Measurements from ENCODE around the gene PEPD. TPM values are rescaled to one million over a fixed set of nuclear protein-coding genes. Genes with fewer than 3 reads are reported as not detected.
A peak's percentile ranks its signal among the peaks of the same experiment; 100 is the strongest.

The PEPD gene
- total RNA-seq, 1 experiment from 2014 or later, result 148 TPM

DNA sequence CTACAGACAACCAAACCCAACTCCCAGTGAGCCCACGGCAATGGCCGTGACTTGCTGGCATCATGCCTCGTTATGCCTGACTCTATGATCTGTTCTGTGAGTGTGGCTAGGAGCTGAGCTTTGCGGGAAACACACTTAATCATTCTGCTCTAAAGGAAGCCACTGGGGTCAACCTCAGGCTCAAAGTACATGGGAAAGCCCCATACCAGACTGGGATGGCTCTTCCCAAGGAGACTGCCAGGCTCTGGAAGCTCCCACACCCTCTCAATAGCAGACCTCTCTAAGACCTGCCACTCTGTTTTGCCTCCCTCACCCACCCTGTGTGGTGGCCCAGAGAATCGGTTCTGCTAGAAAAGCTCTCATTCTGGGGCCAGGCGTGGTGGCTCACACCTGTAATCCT, 2.2 kb downstream of the PEPD start:
- no peak for DNase-seq (ENCODE audit: low read depth)
- in situ Hi-C loops (cut with HindIII; ENCODE audit: low pct_unique_long_range_greater_than_20kb, low sequenced_read_pairs), result no loop called here

DNA sequence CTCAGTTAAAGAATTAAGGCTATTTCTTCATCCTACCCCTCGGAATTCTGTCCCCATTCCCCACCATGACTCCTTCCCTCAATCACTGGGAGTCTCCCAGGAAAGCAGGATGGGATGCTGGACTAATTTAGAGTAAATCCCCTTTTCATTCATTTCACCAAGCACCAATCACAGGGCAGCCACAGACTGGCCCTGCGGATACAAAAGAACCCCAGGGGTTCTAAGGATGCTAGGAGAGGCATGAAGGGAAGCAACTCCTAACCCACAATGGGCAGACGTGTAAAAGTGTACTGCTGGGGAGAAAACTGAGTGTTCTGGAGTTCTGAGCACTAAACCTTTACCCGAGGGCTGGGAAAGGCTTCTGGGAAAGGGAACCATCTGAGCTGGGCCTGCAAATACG, 3.0 kb downstream of the PEPD start:
- DNase-seq (ENCODE audit: low read depth), result no peak
- in situ Hi-C loops (cut with HindIII; ENCODE audit: low pct_unique_long_range_greater_than_20kb, low sequenced_read_pairs), result no loop called here

DNA sequence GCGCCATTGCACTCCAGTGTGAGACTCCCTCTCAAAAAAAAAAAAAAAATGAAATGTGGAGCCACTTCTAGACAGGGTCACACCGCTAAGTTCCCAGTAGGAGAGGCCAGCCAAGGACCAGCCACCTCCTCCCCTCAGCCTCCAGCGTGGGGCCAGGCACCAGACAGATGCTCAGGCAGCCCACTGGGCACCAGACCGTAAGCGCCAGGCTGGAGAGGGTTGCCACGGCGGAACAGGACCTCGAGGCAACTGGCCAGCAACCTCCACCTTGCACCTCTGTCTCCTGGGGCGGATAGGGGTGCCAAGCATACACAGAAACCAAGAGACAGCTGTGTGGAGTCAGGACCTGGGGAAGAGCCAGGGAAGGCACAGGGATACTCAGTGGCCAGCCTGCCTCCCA, 3.7 kb downstream of the PEPD start:
- DNase-seq (ENCODE audit: low read depth), result no peak
- in situ Hi-C loops (cut with HindIII; ENCODE audit: low pct_unique_long_range_greater_than_20kb, low sequenced_read_pairs), result no loop called here

DNA sequence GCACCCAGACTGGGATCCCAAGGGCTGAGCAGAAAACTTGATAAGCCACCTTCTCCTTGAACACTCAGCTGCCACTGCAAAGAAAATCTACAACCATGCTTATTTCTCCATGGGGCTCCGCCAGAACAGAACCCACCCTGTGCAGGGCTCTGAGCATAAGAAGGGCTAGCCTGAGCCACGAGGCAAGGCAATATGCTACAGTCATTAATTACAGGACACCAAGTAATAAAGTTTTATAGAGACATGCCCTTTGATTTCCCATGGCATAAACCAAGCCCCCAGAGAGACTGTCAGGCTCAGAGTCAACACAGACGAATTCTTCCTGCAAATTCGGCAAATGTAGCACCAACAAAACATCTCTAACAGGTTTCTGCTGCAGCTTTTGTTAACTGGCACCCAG, 5.7 kb downstream of the PEPD start:
- DNase-seq (ENCODE audit: low read depth), result no peak
- in situ Hi-C loops (cut with HindIII; ENCODE audit: low pct_unique_long_range_greater_than_20kb, low sequenced_read_pairs), result no loop called here

DNA sequence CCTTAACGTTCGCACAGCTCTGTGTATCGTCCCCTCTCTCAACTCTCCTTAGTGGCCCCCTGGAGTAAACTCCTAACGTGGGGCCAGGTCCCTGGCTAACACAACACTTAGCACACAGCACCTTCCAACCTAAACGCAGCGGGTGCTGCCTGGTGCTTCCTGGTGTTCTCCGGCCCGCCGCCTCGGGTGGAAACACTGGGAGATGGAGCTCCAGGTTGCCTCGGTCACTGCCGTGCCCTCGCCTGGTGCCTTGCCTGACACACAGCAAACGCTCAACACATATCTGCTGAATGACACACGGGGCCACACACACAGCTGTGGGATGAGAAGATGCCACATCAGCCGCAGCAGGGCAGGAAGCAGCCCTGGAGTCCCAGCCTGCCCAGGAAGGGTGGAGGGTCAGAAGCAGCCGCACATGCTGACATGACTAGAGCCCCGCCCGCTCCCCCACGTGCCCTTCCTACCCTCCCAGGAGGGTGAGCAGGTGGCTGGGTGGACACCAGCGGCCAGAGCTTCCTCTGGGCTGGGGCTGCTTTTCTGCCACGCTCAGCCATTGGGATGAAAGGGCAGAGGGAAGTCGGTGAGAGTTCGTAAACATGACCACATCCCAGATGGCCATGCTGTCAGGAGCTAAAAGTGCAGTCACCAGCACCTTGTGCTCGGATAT, 6.6 kb downstream of the PEPD start:
- no peak for DNase-seq (ENCODE audit: low read depth)
- in situ Hi-C loops (cut with HindIII; ENCODE audit: low pct_unique_long_range_greater_than_20kb, low sequenced_read_pairs), result no loop called here

DNA sequence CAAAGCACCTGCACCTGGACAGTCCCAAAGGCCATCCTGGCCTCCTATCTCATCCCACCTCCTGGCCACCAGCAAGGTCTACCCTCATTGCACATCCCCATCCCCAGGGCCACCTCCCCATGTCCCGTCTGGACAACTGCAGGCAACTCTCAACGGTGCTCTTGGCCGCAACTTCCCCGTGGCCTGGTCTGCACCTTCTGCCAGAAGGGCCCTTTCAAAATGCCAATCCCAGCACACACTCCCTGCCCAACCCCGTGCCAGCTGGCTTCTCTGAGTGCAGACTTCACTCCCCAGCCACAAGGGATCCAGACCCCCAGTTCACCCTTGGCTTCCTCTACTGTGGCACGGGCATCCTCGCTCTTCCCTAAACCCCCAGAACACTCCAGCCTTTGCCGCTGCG, 8.2 kb downstream of the PEPD start:
- in situ Hi-C loops (cut with HindIII; ENCODE audit: low pct_unique_long_range_greater_than_20kb, low sequenced_read_pairs), result no loop called here
- no peak for DNase-seq (ENCODE audit: low read depth)

DNA sequence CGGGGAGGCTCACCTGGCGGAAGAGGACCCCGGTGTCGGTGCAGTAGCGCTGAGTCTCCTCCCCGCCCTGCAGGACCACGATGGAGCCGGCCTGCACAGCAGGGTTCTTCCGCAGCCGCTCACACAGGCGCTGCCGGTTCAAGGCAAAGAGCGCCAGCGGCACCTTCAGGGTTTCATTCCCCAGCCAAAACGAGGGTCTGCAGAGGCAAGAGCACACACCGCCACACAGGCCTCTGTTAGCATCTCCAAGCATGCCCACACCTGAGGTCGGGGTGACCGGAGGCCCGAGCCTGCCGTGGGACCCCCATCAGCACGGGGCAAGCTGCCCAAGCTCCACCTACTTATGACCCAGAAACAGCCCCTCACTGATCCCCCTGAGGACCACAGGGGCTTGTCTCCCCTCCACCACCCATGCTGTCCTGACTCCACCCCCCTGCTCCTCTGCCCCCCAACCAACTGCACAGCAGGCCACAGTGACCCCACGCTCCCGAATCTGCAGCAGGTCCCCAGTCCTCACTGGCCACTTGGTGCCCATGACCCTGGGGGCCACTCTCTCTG, 8.9 kb downstream of the PEPD start:
- DNase-seq (ENCODE audit: low read depth), result no peak
- in situ Hi-C loops (cut with HindIII; ENCODE audit: low pct_unique_long_range_greater_than_20kb, low sequenced_read_pairs), result no loop called here

DNA sequence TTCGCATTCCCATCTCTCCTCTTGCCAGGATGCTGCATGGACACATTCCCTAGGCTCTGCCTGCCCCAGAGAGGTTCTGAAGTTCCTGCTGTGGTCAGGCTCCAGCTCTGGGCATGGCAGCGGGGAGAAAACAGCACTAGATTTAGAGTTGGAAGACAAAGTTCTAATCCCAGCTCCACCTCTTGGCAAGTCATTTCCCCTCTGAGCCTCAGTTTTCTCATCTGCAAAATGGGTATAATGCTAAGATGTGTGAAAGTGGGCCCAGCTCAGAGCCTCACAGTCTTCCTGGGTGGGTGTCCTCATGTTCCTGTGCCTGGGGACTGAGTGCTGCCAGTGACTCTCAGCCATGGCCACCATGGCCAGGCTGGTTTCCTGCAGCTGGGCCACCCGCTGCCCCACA, 9.6 kb downstream of the PEPD start:
- in situ Hi-C loops (cut with HindIII; ENCODE audit: low pct_unique_long_range_greater_than_20kb, low sequenced_read_pairs), result no loop called here
- no peak for DNase-seq (ENCODE audit: low read depth)

DNA sequence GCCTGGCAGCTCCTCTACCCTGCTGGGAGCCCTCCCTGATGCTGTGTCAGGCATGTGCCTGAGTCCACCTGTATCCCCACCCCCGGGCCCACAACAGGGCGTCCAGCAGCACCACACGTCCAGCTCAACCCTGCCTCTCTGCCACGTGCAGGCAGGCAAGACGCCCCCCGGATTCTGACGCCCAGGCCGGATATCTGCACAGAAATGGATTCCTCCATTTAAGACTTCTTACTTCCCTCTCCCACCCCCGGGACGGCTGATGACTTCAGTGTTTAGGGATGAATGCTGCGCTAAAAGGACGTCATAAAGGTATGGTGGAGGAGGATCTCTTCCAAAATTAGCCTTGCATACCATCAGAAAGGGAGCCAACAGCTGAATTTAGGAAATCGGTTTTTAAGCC, 10.2 kb downstream of the PEPD start:
- DNase-seq (ENCODE audit: low read depth), result no peak
- in situ Hi-C loops (cut with HindIII; ENCODE audit: low pct_unique_long_range_greater_than_20kb, low sequenced_read_pairs), result no loop called here

DNA sequence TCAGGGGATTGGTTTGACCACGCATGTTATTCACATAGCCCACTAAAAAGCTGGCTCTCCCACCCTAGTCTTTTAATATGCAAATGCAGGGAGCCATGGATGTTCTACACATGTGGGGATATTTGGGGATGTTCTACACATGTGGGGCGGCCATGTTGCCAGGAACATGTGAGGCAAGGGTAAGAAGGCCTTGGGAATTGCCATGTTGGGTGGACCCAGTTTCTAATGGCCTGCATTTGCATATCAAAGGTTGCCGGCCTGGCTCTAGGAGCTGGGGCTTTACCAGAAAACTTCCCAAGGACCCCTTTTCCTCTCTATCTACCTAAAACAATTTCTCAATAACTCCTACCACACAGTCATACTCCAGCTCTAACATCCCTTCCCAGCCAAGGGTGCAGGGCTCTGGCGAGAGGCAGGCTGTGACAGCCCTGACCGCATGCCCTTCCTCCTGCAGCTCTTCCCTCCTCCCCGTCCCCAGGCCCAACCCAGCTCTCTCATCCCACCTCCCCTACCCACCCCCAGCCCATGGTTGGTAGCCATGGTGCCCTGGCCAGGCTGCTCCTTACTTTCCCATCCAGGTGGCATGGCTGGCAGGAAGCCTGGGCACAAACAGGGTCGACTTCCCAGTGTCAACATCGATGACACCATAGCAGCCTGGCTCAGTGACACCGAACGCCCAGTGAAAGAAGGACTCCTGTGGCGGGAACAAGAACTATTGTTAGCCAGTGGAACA, 11.0 kb downstream of the PEPD start:
- in situ Hi-C loops (cut with HindIII; ENCODE audit: low pct_unique_long_range_greater_than_20kb, low sequenced_read_pairs), result no loop called here
- no peak for DNase-seq (ENCODE audit: low read depth)

DNA sequence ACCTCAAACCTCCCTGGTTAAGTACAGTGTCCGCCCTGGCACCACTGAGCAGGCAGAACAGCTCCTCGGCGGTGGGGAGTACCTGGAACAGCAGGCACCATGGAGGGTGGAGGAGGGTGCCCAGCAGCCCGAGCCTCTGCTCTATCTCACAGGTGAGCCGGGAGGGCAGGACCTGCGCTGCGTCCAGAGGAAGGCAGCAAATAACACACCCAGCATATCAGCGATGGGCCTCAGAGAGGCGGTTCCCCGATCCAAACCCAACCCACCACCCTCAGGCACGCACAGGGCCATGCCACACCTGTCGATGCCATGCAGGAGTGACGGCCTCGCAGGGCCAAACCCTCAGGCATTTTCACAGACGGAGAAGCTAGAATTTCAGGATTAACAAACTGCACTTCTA, 11.8 kb downstream of the PEPD start:
- in situ Hi-C loops (cut with HindIII; ENCODE audit: low pct_unique_long_range_greater_than_20kb, low sequenced_read_pairs), result no loop called here
- no peak for DNase-seq (ENCODE audit: low read depth)

DNA sequence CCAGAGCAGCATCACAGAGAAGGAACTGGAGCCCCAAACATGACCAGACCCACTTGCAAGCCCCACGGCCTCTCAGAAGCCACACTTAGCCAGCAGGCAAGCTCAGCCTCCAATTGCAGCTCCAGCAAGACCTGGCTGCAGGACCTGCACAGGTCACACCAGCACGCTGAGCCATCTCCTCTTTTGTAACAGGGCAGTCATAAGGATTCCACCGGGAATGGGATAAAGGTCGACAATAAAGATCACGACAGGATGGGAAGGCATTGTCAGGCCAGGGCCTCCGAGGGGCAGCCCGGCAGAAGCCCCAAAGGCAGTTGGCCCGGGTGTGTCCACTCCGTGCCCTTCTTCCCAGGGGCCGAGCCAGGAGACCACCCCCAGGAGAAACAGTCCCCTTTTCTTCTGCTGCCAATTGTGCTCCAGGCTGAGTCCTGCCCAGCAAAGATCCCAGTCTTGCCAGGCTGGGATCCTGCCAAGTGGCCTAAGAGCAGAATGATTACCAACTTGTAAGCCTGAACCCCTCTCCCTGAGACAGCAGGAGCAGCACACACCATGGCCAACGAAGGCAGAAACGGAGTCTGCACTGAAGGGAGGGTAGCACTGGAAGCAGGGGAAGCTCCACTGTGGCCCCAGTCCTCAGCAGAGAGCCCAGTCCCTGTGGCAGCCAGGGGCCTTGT, 12.5 kb downstream of the PEPD start:
- in situ Hi-C loops (cut with HindIII; ENCODE audit: low pct_unique_long_range_greater_than_20kb, low sequenced_read_pairs), result no loop called here
- DNase-seq (ENCODE audit: low read depth), result peak; percentile 66

DNA sequence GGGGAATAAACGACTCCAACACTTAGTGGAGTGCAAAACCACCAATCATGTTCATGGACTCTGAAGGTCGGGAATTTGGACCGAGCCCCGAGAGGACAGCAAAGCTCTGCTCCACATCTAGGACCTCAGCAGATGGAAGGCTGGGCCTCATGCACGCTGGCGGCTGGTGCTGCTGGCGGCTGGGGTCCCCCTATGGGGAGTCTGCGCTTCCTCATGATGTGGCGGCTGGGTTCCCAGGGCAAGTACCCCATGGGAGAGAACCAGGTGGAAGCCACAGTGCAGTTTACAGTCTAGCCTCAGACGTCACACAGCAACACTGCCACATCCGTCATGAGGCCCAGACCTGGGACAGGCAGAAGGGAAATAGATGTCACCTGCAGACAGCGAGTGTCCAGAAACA, 13.2 kb downstream of the PEPD start:
- in situ Hi-C loops (cut with HindIII; ENCODE audit: low pct_unique_long_range_greater_than_20kb, low sequenced_read_pairs), result no loop called here
- no peak for DNase-seq (ENCODE audit: low read depth)

DNA sequence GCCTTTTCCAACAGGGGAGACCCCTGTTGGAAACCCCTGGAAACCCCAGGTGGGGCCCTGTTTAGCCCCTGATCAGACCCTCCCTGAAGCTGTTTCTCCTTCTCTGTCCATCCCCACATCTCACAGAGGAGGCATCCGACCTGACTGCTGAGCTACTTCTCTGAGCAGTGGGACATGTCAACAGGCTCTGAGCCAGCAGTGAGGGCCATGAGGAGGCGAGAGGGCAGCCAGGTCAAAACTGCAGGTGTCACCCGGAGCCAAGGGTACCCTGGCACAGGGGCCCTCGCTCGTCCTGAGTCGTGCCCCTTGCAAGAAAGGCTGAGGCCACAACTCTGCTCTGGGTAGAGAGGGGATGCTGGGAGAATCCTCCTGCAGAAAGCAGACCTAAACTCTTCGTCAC, 13.6 kb downstream of the PEPD start:
- in situ Hi-C loops (cut with HindIII; ENCODE audit: low pct_unique_long_range_greater_than_20kb, low sequenced_read_pairs), result no loop called here
- no peak for DNase-seq (ENCODE audit: low read depth)

DNA sequence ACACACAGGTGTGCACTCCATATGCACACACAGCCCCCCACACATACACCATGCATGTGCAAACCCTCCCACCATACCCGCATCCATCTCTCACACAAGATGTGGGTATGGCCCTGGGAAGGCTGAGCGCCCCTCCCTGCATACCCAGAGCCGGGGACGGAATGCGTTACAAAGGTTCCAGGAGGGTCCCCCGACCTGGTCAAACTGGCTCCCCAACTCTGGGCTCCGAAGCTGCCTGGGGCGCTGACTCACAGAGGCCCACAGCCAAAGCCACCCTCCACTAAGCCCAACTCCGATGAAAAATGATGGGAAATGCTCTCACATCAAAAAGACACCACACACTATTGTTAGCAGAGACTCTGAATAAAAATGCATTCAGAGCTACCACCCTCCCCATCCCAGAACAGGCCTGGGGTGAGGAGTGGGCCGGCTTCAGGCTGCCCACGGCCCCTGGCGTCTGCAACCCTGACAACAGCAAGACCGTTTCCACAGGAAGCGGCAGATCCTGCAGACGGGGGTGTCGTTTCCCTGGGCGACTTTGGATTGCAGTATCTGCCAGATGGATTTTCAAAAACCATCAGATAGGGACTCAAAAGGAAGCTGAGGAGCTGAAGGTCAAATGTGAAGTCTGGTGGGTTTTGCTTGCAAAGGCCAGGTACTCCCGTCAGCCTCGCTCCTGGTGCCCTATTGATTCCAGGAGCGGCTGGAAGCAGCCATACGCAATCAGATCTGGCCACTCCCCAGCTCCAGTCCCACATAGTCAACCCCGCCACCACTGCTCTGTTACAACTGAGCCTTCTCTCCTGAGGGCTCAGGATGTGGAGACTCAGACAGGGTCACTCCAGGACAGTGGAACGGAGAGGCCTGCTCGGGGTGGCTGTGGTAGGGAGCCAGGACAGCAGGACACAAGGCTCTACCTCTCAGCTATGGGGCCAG, 14.3 kb downstream of the PEPD start:
- DNase-seq (ENCODE audit: low read depth), result no peak
- in situ Hi-C loops (cut with HindIII; ENCODE audit: low pct_unique_long_range_greater_than_20kb, low sequenced_read_pairs), result no loop called here

DNA sequence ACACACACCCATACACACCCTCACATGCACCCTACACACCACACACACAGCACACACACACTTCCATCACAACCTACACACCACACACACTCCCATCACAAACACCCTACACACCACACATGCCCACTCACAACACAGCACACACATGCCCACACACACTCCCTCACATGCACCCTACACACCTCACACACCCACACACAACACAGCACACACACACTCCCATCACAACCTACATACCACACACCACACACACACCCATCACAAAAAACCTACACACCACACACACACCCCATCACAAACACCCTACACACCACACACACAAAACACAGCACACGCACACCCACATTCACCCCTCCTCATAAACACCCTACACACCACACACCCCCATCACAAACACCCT, 15.1 kb downstream of the PEPD start:
- in situ Hi-C loops (cut with HindIII; ENCODE audit: low pct_unique_long_range_greater_than_20kb, low sequenced_read_pairs), result no loop called here

DNA sequence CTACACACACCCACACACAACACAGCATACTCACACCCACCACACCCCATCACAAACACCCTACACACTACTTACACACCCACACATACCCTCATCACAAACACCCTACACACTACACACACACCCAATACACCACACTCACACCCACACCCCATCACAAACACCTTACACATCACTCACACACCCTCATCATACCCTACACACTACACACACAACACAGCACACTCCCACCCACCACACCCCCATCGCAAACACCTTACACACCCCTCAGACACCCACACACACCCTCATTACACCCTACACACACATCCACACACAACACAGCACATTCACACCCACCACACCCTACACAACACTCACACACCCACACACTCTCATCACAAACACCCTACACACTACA, 15.8 kb downstream of the PEPD start:
- DNase-seq (ENCODE audit: low read depth), result no peak
- in situ Hi-C loops (cut with HindIII; ENCODE audit: low pct_unique_long_range_greater_than_20kb, low sequenced_read_pairs), result no loop called here

More for the DNA sequence above, 15.1 kb downstream of the PEPD start:
- no peak for DNase-seq (ENCODE audit: low read depth)

DNA sequence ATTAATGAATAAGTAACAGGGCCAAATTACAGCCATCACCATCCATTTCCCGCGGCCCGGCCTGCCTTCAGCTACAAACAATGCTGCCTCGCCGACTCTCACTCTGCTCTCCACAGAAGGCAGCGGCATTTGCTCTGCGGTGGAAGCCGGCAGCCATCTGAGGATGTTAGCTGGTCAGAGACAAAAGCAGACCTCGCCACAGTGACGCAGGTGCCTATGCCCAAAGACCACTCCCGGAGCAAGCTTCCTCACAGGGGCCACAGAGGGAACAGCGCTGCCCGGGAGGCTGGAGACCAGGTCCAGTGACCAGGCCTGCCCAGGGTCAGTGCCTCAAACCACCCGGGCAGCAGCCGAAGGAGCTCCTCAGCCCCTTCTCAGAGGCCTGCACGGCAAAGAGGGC, 16.4 kb downstream of the PEPD start:
- no peak for DNase-seq (ENCODE audit: low read depth)
- in situ Hi-C loops (cut with HindIII; ENCODE audit: low pct_unique_long_range_greater_than_20kb, low sequenced_read_pairs), result no loop called here

All from Caki2 (cell line).